Liver (tissue), 9 donors: ENCODE data around the gene ARGLU1. TPM values are rescaled to one million over a fixed set of nuclear protein-coding genes. Genes with fewer than 3 reads are reported as not detected.

Source experiments
- DNase-seq: peaks from one replicate; pipeline ENCODE4 v3.0.0-alpha.2; 2017; ENCODE audit warnings: low spot score
- H3K27ac ChIP-seq, 2 donors: one replicate each; pipeline ENCODE4 v1.7.0; 2013; ENCODE audit warnings: inconsistent platforms in 2 of 2, low read length in 2 of 2, control low read depth in 1 of 2, low read depth in 1 of 2, mild to moderate bottlenecking in 1 of 2
- H3K27me3 ChIP-seq, 4 donors: one replicate each; pipeline versions ENCODE4 v1.6.1 to v1.7.0; 2013; ENCODE audit warnings: low read length in 3 of 4, inconsistent platforms in 1 of 4, mild to moderate bottlenecking in 1 of 4, moderate library complexity in 1 of 4; ENCODE audit not compliant: control insufficient read depth in 4 of 4, insufficient read depth in 4 of 4
- H3K36me3 ChIP-seq, 4 donors: one replicate each; pipeline versions ENCODE4 v1.6.1 to v1.7.0; 2013; ENCODE audit warnings: low read length in 3 of 4, mild to moderate bottlenecking in 3 of 4, low read depth in 1 of 4, moderate library complexity in 1 of 4; ENCODE audit not compliant: control insufficient read depth in 4 of 4, insufficient read depth in 3 of 4
- H3K4me1 ChIP-seq, 4 donors: one replicate each; pipeline versions ENCODE4 v1.6.1 to v1.7.0; 2013; ENCODE audit warnings: low read length in 3 of 4, mild to moderate bottlenecking in 3 of 4, moderate library complexity in 1 of 4; ENCODE audit not compliant: control insufficient read depth in 4 of 4, insufficient read depth in 4 of 4
- H3K4me3 ChIP-seq, 3 donors: one replicate each; pipeline versions ENCODE4 v1.6.1 to v1.7.0; 2013; ENCODE audit warnings: low read length in 3 of 3, control low read depth in 1 of 3, low read depth in 1 of 3, mild to moderate bottlenecking in 1 of 3
- H3K9ac ChIP-seq, 2 donors: one replicate each; pipeline ENCODE4 v1.7.0; 2013; ENCODE audit warnings: low read length in 2 of 2, mild to moderate bottlenecking in 2 of 2, moderate library complexity in 2 of 2, control low read depth in 1 of 2, low read depth in 1 of 2
- H3K9me3 ChIP-seq, 4 donors: one replicate each; pipeline versions ENCODE4 v1.6.1 to v1.7.0; 2013; ENCODE audit warnings: low read length in 3 of 4; ENCODE audit not compliant: control insufficient read depth in 4 of 4
- FOXA1 ChIP-seq: IDR thresholded peaks from 2 replicates; pipeline ENCODE4 v1.6.1; 2016; ENCODE audit warnings: antibody characterized with exemption
- HNF4G ChIP-seq: IDR thresholded peaks from 2 replicates; pipeline ENCODE4 v1.6.1; 2016; ENCODE audit warnings: antibody characterized with exemption
- JUND ChIP-seq, 2 donors: IDR thresholded peaks; 2 replicates each; pipeline ENCODE4 v1.6.1; 2016; ENCODE audit warnings: antibody characterized with exemption in 2 of 2
- RXRA ChIP-seq, 2 donors: IDR thresholded peaks; 2 replicates each; pipeline ENCODE4 v1.6.1; 2017 to 2018; ENCODE audit warnings: antibody characterized with exemption in 2 of 2, mild to moderate bottlenecking in 1 of 2
- SP1 ChIP-seq: IDR thresholded peaks from 2 replicates; pipeline ENCODE4 v1.6.1; 2018; ENCODE audit warnings: antibody characterized with exemption, mild to moderate bottlenecking
- WGBS: extraction: QIAGEN DNeasy Blood & Tissue Kit; methylation state at CpG from one replicate; pipeline ENCODE4 v1.1.7; 2013; 5-methylcytosine and 5-hydroxymethylcytosine counted together
- polyA plus RNA-seq, 2 donors: library from polyadenylated mRNA; stranded (reverse) in 1 of 2; unstranded in 1 of 2; fragments of 200-250 nt in 1 of 2; fragments of >200 nt in 1 of 2; fragmentation: Nextera tagmentation in 1 of 2; extraction: Ambion mirVana in 1 of 2; gene quantifications; one replicate each; pipeline versions ENCODE4 v1.2.1 to v1.2.3, GENCODE V29; 2013 to 2015
- total RNA-seq, 2 donors: library from RNA; depleted of rRNA; stranded (reverse); fragments of >200 nt; gene quantifications; one replicate each; pipeline ENCODE4 v1.2.3, GENCODE V29; 2014
- TF ChIP-seq, protein P1 (sequence below): IDR thresholded peaks from 2 replicates; pipeline ENCODE4 v1.6.1; 2016; ENCODE audit warnings: antibody characterized with exemption
- TF ChIP-seq, protein P2 (sequence below): IDR thresholded peaks from 2 replicates; pipeline ENCODE4 v1.6.1; 2016; ENCODE audit warnings: antibody characterized with exemption
- TF ChIP-seq, protein P3 (sequence below): IDR thresholded peaks from 2 replicates; pipeline ENCODE4 v1.6.1; 2016; ENCODE audit warnings: antibody characterized with exemption, mild to moderate bottlenecking
- TF ChIP-seq, protein P4 (sequence below): IDR thresholded peaks from 2 replicates; pipeline ENCODE4 v1.6.1; 2016; ENCODE audit warnings: antibody characterized with exemption
- donor health status: healthy.
- donor health status: healthy.
- donor health status: healthy.
- donor health status: healthy.
- donor health status: healthy.

The ARGLU1 gene
- total and polyA plus RNA-seq, 4 donors = 16.7 to 50.8 (median 30.1) TPM

DNA sequence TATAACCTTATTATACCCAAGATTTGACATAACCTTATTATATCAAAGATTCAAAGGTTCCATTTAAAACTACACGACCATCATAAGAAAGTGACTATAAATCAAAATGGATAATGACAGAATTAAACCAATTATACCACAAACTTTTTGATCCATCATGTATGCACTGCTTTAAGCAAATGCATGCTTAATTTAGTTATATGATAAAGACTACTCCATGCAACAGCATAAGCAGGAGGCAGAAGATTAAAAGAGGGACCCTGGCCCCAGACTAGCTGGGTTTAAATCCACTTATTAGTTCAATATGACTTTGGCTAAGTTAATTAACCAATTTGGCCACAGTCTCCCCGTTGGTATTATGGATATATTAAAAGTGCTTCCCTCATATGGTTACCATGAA lies 43.8 kb downstream of the ARGLU1 start:
- Histone ChIP-seq H3K9ac (no peak overlapping the region), H3K36me3 (no peaks in the 10 kb centered on the region), H3K9me3 (no peaks in the 10 kb centered on the region), H3K4me3 (no peak overlapping the region), H3K27ac (no peak overlapping the region), H3K27me3 (peaks cover 0 to 19% (median 3%) of the 10 kb centered on the region in 4 donors), H3K4me1 (no peaks in the 10 kb centered on the region)
- TF ChIP-seq, protein P1, sequence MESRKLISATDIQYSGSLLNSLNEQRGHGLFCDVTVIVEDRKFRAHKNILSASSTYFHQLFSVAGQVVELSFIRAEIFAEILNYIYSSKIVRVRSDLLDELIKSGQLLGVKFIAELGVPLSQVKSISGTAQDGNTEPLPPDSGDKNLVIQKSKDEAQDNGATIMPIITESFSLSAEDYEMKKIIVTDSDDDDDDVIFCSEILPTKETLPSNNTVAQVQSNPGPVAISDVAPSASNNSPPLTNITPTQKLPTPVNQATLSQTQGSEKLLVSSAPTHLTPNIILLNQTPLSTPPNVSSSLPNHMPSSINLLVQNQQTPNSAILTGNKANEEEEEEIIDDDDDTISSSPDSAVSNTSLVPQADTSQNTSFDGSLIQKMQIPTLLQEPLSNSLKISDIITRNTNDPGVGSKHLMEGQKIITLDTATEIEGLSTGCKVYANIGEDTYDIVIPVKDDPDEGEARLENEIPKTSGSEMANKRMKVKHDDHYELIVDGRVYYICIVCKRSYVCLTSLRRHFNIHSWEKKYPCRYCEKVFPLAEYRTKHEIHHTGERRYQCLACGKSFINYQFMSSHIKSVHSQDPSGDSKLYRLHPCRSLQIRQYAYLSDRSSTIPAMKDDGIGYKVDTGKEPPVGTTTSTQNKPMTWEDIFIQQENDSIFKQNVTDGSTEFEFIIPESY = no peak
- TF ChIP-seq FOXA1 (no peak), RXRA (IDR thresholded peaks at IDR 0.05) (no peak), SP1 (no peak), JUND (IDR thresholded peaks at IDR 0.05) (no peak)
- TF ChIP-seq, protein P2, sequence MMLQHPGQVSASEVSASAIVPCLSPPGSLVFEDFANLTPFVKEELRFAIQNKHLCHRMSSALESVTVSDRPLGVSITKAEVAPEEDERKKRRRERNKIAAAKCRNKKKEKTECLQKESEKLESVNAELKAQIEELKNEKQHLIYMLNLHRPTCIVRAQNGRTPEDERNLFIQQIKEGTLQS = no peak
- TF ChIP-seq, protein P3, sequence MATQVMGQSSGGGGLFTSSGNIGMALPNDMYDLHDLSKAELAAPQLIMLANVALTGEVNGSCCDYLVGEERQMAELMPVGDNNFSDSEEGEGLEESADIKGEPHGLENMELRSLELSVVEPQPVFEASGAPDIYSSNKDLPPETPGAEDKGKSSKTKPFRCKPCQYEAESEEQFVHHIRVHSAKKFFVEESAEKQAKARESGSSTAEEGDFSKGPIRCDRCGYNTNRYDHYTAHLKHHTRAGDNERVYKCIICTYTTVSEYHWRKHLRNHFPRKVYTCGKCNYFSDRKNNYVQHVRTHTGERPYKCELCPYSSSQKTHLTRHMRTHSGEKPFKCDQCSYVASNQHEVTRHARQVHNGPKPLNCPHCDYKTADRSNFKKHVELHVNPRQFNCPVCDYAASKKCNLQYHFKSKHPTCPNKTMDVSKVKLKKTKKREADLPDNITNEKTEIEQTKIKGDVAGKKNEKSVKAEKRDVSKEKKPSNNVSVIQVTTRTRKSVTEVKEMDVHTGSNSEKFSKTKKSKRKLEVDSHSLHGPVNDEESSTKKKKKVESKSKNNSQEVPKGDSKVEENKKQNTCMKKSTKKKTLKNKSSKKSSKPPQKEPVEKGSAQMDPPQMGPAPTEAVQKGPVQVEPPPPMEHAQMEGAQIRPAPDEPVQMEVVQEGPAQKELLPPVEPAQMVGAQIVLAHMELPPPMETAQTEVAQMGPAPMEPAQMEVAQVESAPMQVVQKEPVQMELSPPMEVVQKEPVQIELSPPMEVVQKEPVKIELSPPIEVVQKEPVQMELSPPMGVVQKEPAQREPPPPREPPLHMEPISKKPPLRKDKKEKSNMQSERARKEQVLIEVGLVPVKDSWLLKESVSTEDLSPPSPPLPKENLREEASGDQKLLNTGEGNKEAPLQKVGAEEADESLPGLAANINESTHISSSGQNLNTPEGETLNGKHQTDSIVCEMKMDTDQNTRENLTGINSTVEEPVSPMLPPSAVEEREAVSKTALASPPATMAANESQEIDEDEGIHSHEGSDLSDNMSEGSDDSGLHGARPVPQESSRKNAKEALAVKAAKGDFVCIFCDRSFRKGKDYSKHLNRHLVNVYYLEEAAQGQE = no peak
- TF ChIP-seq, protein P4, sequence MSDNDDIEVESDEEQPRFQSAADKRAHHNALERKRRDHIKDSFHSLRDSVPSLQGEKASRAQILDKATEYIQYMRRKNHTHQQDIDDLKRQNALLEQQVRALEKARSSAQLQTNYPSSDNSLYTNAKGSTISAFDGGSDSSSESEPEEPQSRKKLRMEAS = no peak
- WGBS = 53% methylated on average over 2 of the region's 2 CpGs
- no peak for DNase-seq

DNA sequence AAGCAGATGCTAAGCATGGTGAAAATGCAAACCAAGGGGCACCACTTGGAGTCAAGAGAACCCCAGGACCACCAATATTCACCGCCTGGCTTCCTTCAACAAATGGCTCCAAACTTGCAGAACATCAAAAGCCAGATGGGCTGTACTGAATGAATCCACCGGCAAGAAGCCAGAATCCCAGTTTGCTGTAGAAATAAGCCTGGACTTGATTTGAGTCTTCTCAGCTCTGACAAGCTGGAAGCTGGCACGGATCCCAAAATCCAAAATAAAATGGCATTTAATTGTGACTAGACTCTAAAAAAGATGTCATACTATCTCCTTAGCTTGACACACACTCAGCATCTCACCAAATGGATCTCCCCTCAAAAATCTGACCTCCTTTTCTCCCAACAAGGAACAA lies 44.4 kb downstream of the ARGLU1 start:
- H3K4me3 ChIP-seq = no peak overlapping the region
- H3K4me1 ChIP-seq = no peaks in the 10 kb centered on the region

More for the DNA sequence above, 44.4 kb downstream of the ARGLU1 start:
- TF ChIP-seq HNF4G = no peak
- no peak for TF ChIP-seq FOXA1
- TF ChIP-seq, protein P3 = no peak
- Histone ChIP-seq H3K9ac (no peak overlapping the region), H3K27ac (no peak overlapping the region), H3K36me3 (no peaks in the 10 kb centered on the region), H3K27me3 (peaks cover 0 to 19% (median 3%) of the 10 kb centered on the region in 4 donors), H3K9me3 (no peaks in the 10 kb centered on the region)
- no peak for DNase-seq
- 69% methylated on average over 3 of the region's 3 CpGs for WGBS
